Measurements from ENCODE around the gene SLC8A2. TPM values are rescaled to one million over a fixed set of nuclear protein-coding genes. Genes with fewer than 3 reads are reported as not detected.

SLC8A2 gene
- polyA plus RNA-seq, 1 donor (not counting 4 experiments of a cell fraction or from before 2014, with no cell fraction given), result 0.17 TPM

DNA sequence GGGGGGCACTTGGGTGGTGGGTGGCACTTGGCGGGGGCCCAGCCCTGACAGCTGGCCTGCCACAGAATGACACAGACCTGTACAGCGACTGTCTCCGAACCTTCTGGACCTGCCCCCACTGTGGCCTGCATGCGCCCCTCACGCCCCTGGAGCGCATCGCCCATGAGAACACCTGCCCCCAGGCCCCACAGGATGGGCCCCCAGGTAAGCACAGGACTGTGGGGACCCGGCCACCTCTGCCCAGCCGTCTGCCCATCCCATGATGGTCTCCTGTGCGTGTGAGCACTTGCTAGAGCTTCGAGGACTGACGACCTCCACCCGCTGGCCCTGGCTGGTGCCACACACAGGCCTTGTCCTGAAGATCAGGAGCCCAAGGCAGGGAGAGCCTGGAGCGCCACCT is 90.6 kb downstream of the SLC8A2 start:
- H3K79me2 ChIP-seq (ENCODE audit: control insufficient read depth, insufficient read depth, low read length), result no peaks in the 10 kb centered on the region
- dilution Hi-C loops (cut with MboI; ENCODE audit: extremely low pct_ligation_motif_present, low sequenced_read_pairs), result no loop called here
- FAIRE-seq (no peak), DNase-seq (ENCODE audit: low read depth, low spot score) (no peak)
- no peak overlapping the region for H2AFZ ChIP-seq (ENCODE audit: control insufficient read depth, low read length)
- no peak overlapping the region for H3K9ac ChIP-seq (ENCODE audit: control insufficient read depth, extremely low read depth, insufficient read depth, low read length)
- no peaks in the 10 kb centered on the region for H3K4me1 ChIP-seq (ENCODE audit: control insufficient read depth, extremely low read depth, insufficient read depth, low read length)
- H3K9me3 ChIP-seq (ENCODE audit: control insufficient read depth, low read depth, low read length), result no peaks in the 10 kb centered on the region
- H3K9me1 ChIP-seq (ENCODE audit: control insufficient read depth, extremely low read depth, insufficient read depth, low read length), result no peaks in the 10 kb centered on the region
- H4K20me1 ChIP-seq (ENCODE audit: control insufficient read depth, extremely low read depth, insufficient read depth, low read length), result no peaks in the 10 kb centered on the region
- H3K27ac ChIP-seq (ENCODE audit: control insufficient read depth, insufficient read depth, low read length), result no peak overlapping the region
- no peak for TF ChIP-seq EZH2 (IDR thresholded peaks at IDR 0.05; ENCODE audit: low read length)
- TF ChIP-seq, protein P1, sequence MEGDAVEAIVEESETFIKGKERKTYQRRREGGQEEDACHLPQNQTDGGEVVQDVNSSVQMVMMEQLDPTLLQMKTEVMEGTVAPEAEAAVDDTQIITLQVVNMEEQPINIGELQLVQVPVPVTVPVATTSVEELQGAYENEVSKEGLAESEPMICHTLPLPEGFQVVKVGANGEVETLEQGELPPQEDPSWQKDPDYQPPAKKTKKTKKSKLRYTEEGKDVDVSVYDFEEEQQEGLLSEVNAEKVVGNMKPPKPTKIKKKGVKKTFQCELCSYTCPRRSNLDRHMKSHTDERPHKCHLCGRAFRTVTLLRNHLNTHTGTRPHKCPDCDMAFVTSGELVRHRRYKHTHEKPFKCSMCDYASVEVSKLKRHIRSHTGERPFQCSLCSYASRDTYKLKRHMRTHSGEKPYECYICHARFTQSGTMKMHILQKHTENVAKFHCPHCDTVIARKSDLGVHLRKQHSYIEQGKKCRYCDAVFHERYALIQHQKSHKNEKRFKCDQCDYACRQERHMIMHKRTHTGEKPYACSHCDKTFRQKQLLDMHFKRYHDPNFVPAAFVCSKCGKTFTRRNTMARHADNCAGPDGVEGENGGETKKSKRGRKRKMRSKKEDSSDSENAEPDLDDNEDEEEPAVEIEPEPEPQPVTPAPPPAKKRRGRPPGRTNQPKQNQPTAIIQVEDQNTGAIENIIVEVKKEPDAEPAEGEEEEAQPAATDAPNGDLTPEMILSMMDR (optimal IDR thresholded peaks at IDR 0.05 in 1 of 3, IDR thresholded peaks at IDR 0.05 in 1 of 3, conservative IDR thresholded peaks at IDR 0.05 in 1 of 3; ENCODE audit: extremely low read depth in 1 of 3, insufficient read depth in 2 of 3, low read length in 3 of 3), result no peak
- no peak overlapping the region for H3K4me2 ChIP-seq (ENCODE audit: control insufficient read depth, extremely low read depth, insufficient read depth, low read depth, low read length)
- no peak overlapping the region for H3K4me3 ChIP-seq (ENCODE audit: control insufficient read depth in 2 of 3, extremely low read depth in 1 of 3, insufficient read depth in 2 of 3, low read depth in 1 of 3, low read length in 3 of 3)
- peaks cover 23 to 33% of the 10 kb centered on the region in 2 experiments for H3K36me3 ChIP-seq (ENCODE audit: control insufficient read depth in 2 of 2, extremely low read depth in 1 of 2, insufficient read depth in 2 of 2, low read length in 2 of 2)
- no peaks in the 10 kb centered on the region for H3K27me3 ChIP-seq (ENCODE audit: control insufficient read depth, extremely low read depth, insufficient read depth, low read length)

DNA sequence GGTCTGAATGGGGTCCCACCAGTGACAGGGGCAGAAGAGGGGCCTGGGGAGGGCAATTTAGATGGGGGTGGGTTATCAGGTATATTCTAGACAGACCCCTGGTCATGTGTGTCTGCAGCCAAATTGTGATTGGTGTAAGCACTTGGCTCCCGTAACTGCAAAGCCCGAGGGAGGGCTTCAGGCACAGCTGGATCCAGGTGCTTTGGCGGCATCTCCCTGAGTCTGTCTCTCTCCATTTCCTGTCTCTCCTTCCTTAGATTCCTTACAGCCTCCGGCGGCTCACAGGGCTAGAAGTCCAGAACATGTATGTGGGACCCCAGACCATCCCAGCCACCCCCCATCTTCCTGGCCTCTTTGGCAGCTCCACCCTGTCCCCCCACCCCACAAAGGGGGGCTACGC is 91.1 kb downstream of the SLC8A2 start:
- dilution Hi-C loops (cut with MboI; ENCODE audit: extremely low pct_ligation_motif_present, low sequenced_read_pairs), result no loop called here

More for the DNA sequence above, 91.1 kb downstream of the SLC8A2 start:
- Histone ChIP-seq H3K27me3 (ENCODE audit: control insufficient read depth, extremely low read depth, insufficient read depth, low read length) (no peaks in the 10 kb centered on the region), H3K27ac (ENCODE audit: control insufficient read depth, insufficient read depth, low read length) (no peak overlapping the region), H3K79me2 (ENCODE audit: control insufficient read depth, insufficient read depth, low read length) (no peaks in the 10 kb centered on the region), H3K36me3 (ENCODE audit: control insufficient read depth in 2 of 2, extremely low read depth in 1 of 2, insufficient read depth in 2 of 2, low read length in 2 of 2) (peaks cover 23 to 36% of the 10 kb centered on the region in 2 experiments), H3K4me1 (ENCODE audit: control insufficient read depth, extremely low read depth, insufficient read depth, low read length) (no peaks in the 10 kb centered on the region), H2AFZ (ENCODE audit: control insufficient read depth, low read length) (no peak overlapping the region), H3K9me1 (ENCODE audit: control insufficient read depth, extremely low read depth, insufficient read depth, low read length) (no peaks in the 10 kb centered on the region), H3K9ac (ENCODE audit: control insufficient read depth, extremely low read depth, insufficient read depth, low read length) (no peak overlapping the region), H3K4me3 (ENCODE audit: control insufficient read depth in 2 of 3, extremely low read depth in 1 of 3, insufficient read depth in 2 of 3, low read depth in 1 of 3, low read length in 3 of 3) (no peak overlapping the region), H3K4me2 (ENCODE audit: control insufficient read depth, extremely low read depth, insufficient read depth, low read depth, low read length) (no peak overlapping the region), H3K9me3 (ENCODE audit: control insufficient read depth, low read depth, low read length) (no peaks in the 10 kb centered on the region), H4K20me1 (ENCODE audit: control insufficient read depth, extremely low read depth, insufficient read depth, low read length) (no peaks in the 10 kb centered on the region)
- no peak for FAIRE-seq
- no peak for DNase-seq (ENCODE audit: low read depth, low spot score)
- TF ChIP-seq, protein P1 (optimal IDR thresholded peaks at IDR 0.05 in 1 of 3, IDR thresholded peaks at IDR 0.05 in 1 of 3, conservative IDR thresholded peaks at IDR 0.05 in 1 of 3; ENCODE audit: extremely low read depth in 1 of 3, insufficient read depth in 2 of 3, low read length in 3 of 3), result no peak
- TF ChIP-seq EZH2 (IDR thresholded peaks at IDR 0.05; ENCODE audit: low read length), result no peak
